HG02759 (cell line): ENCODE data around the gene MAML1.

Source experiments
- ATAC-seq: cut with Tn5 transposase; IDR thresholded peaks from one replicate; pipeline ENCODE4 v1.9.1; 2021; ENCODE audit warnings: mild to moderate bottlenecking, moderate library complexity; ENCODE audit not compliant: unreplicated experiment

Gene MAML1

DNA sequence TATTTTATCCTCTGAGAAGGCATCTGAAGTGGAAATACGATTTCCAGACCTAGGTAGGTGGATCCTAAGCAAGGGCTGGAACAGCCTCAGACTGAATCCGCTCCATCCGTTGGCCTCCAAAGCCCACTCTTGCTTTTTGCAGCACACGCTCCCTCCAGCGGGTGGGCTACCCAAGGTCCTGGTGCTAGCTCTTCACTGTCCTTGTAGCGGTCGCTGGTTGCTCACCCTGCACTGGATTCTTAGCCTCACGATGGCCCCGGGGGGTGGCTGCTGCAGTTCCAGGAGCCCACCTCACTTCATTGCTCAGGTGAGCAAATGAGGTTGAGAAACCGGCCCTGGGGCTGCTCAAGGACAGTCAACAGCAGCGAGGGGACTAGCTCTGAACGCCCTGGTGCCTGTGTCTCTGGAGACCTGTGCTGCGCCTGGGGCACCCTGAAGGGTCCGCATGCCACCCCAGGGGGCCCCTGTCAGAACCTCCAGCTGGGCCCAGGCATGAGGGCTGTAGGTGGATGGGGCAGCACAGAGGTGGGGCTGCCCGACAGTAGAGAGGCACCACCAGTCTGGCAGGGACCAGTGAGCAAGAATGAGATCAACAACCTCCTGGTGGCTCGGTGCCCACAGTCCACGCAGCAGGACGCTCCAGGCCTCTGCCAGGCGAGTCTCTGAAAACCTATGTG is 69.7 kb downstream of the MAML1 start:
- no peak for ATAC-seq

DNA sequence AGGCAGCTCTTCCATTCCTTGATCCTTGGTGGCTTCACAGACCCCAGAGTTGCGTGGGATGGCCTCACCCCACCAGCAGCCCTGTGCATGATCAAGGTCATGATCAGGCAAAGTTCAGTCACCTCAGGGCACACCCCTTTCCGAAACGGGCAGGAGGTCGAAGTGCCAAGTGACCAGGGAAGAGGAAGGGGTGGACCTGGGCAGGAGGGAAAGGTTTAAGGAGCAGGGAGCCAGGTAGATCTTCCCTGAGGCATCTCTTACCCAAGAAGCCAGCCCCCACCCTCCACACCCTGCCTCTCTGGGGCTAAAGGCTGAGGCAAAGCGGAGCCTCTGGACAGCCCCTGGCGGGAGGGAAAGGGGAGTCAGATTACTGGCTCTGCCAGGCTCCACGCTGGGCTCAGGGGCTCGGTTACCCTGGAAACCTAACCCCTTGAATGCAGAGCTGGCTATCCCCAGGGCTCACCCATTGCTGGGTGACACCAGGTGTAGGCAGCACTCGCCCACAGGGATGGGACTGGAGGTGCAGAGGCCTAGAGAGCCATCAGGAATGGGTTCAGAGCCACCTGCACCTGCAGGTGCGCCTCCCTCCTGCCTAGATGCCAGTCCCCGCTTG is 70.4 kb downstream of the MAML1 start:
- ATAC-seq = no peak

DNA sequence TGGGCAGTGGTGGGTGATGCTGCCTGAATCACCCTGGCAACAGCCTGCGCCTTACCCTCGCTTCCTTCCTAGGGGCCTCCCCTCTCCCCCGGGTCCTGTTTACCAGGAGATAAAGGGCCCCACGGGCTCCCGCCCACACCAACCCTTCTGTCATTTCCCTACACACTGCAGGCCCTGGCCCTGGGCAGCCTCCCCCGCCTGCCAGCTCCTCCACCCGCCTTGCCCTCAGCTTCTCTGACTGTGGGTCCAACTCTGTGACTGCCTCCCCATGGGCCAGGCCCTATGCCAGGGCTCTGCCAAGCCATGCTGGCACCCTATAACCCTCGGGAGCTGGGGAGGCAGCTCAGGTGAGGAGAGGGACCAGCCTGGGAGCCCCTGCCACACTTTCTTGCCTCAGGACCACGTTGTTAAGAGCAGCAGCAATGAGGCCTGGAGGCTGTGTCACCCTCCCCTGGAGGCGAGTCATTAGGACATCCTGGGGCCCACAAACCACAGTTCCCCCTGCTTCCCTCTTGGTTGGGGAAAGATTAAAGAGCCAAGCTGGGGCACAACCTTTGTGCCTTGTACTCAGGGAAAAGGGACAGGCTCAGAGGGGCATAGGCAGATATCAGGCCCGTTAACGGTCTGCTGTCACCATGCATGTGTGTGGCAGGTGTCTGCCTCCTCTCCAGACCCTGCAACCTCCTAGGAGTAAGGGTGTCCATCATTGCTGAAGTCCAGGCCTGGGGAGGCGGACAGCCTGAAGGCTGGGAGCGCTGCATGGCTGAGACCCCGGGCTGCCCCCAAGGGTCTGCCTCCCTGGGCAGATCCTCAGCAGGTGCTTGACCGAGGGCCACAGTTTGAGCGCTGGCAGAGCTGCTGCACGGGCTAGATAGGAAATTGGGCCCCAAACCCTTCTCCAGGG is 71.3 kb downstream of the MAML1 start:
- no peak for ATAC-seq

- no peak for ATAC-seq
Measured at GRCh38 chr5:179804555-179804947, 71.9 kb downstream of the MAML1 start.

GRCh38 chr5:179805070-179805528 is 72.5 kb downstream of the MAML1 start:
- no peak for ATAC-seq

DNA sequence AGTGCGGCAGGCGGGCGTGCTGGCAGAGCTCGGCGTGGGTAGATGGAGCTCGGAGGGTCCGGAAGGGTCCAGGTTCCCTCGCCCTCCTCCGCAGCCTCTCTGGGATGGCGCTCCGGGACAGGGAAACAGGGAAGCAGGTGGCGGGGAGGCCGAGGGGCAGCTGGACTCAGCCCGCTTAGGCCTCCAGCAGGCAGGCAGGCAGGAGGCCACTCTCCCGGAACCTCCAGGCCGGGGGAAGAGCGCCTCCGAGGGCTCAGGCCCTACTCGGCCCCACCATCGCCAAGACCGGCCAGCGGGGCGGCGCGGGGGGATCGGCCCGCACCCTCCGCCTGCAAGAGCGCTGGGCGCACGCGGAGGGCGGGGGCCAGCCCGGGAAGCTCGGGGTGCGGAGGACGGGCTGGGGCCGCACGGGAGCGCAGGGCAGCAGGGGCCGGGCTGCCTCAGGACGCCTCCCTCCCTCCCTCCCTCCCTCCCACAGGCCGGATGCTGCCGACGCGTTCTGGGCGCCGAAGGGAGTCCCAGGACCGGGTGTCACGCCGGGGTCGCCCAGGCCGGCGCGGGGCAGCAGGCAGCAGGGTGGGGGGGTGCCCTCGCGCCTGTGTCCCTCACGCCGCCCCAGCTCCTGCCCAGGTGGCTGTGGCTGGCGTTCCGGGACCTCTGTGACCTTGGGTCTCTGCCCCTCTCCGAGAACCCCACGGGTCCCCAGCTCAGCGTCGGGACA is 73.1 kb downstream of the MAML1 start:
- peak; percentile 16 for ATAC-seq

DNA sequence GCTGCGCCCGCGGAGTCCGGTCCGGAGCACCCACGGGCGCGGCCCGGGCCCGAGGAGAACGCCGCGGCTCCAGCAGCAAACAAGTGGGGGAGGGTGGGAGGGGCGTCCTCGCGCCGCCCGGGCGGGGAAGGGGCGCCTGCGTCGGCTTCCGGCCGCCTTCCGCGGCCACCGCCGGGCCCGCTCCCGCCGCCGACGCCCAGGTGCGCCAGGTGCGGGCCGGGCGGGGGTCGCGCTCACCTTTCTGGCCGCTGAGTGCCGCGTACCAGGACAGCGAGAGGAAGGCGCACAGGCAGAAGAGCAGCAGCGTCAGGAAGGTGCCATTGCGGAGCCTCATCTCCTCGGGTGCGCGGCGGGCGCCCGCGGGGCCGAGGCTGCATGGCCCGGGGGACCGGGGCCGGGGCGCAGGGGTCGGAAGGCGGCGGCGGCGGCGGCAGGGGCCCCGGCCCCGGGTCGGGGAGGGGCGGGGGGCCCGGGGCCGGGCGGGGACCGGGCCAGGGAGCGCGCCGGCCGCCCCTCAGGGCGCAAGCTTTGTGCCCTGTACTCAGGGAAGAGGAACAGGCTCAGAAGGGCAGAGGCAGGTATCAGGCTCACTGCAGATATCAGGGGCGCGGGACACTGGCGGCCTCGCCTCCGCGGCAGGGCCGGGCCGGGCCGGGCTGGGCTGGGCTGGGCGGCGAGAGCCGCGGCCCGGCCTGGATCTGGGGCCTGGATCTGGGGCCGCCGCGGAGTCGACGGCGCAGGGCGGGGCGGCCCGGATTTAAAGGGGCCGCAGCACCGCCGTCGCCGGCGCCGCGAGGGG is 73.8 kb downstream of the MAML1 start, which contains the start of gene MGAT4B:
TSS of gene MGAT4B (minus strand) at position 617 of the 799 bp plus-strand sequence. CDS start at position 334, 283 bp downstream.
- peak; percentile 74 for ATAC-seq

GRCh38 chr5:179812135-179812825 is 79.7 kb downstream of the MAML1 start:
- ATAC-seq = no peak

DNA sequence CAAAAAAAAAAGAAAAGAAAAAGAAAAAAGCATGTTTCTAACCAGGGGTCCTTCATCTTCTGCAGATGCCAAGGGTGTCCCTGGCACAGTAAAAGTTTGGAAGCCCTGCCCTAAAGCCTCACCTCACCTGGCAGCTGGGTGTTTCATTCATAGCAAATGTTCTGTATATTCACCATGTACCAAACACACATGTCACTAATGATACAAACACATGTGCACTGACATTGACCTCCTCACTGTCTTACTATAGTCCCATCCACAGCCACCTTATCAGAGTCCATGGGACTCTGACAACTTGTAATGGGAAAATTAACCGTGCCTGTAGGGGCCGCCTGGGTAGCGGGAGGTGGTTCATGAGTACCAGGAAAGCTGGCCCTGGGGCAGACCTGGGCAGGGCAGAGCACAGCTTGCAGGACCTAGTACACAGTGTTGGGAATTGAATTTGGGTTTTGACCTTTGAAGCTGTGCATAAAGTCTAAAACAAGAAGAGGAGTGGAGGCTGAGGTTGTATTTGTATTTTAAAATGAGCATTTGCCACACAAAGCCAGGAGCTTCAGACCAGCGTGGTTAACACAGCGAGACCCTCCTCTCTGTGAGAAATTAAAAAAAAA is 80.5 kb downstream of the MAML1 start:
- no peak for ATAC-seq

DNA sequence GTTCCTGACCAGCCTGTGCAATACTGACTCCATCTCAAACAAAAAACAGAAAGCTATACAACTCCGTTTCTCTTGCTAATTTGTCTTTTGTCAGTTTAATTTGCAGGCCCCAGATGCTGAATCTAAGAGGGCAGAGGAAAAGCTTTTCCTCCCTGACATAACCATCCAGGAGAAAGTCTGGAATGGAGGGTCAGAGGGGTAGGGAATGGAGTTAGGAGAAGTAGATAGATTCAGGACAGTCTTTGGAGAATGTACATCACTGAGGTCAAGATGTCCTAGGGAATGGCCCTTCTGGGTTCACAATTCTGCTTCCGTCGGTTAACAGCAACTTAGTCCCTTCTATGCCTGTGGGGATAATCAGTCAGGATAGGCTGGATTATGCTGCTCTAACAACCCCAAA is 81.5 kb downstream of the MAML1 start:
- no peak for ATAC-seq

GRCh38 chr5:179815491-179816249 is 83.0 kb downstream of the MAML1 start:
- ATAC-seq = no peak

- no peak for ATAC-seq
Measured at GRCh38 chr5:179816401-179816795, 83.8 kb downstream of the MAML1 start.

GRCh38 chr5:179816796-179817469 is 84.3 kb downstream of the MAML1 start:
- ATAC-seq = no peak

- ATAC-seq = no peak
Measured at GRCh38 chr5:179817470-179817840, 84.8 kb downstream of the MAML1 start.

GRCh38 chr5:179817890-179818745 is 85.5 kb downstream of the MAML1 start:
- no peak for ATAC-seq

DNA sequence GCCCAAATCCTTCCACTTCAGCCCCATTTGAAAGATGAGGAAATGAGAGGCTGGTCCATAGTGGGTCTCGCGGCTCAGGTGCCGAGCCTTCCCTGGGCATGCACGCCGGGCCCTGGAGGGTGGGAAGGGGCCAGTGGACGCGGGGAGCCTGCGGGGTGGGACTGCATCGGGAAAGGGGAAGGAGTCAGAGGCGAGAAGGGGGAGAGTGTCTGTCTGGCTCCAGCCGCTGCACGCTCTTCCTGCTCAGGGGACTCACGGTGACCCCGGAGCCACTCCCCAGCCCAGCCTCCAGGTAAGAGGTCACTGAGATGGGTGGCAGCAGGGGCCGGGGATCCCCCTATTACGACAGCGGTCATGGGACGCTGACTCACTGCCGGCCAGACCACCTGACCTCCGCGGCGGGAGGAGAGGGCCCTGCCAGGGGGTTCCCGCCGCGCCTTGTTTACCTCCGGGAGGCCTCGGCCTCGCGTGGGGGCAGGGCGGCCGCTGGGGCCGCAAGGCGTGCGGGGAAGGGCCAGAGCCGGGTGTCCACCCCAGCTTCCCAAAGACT is 86.2 kb downstream of the MAML1 start:
- ATAC-seq = peak; percentile 70
